NCI-H446 (cell line): ENCODE results near the gene XRRA1.
"Not testable (repeated sequence)": the region's sequence is repeated elsewhere in the genome, so short reads cannot be mapped to it uniquely, and the experiment has no call there.

Source experiments
- DNase-seq, 2 experiments: peaks; one replicate each; lab custom pipeline; 2025; lab: John Stamatoyannopoulos, UW

XRRA1 gene

GRCh38 chr11:74895340-74896116, 53.4 kb downstream of the XRRA1 start:
- no peak for DNase-seq

- not testable (repeated sequence) for DNase-seq
Observed at GRCh38 chr11:74893015-74893414, 55.9 kb downstream of the XRRA1 start.

GRCh38 chr11:74877132-74877531, 71.8 kb downstream of the XRRA1 start:
- no peak for DNase-seq

- no peak for DNase-seq
Observed at GRCh38 chr11:74871037-74871436, 77.9 kb downstream of the XRRA1 start.

GRCh38 chr11:74870485-74870884, 78.4 kb downstream of the XRRA1 start:
- peak in 1 of 2 experiments; percentile 51 for DNase-seq

- no peak for DNase-seq
Observed at GRCh38 chr11:74866557-74866956, 82.3 kb downstream of the XRRA1 start.

- no peak for DNase-seq
Observed at GRCh38 chr11:74863410-74863809, 85.5 kb downstream of the XRRA1 start.

GRCh38 chr11:74860743-74861142, 88.1 kb downstream of the XRRA1 start:
- DNase-seq: no peak

- no peak for DNase-seq
Observed at GRCh38 chr11:74853223-74853622, 95.7 kb downstream of the XRRA1 start.

GRCh38 chr11:74849525-74850391, 99.1 kb downstream of the XRRA1 start:
- no peak for DNase-seq

- no peak for DNase-seq
Observed at GRCh38 chr11:74847895-74848294, 101.0 kb downstream of the XRRA1 start.

- no peak for DNase-seq
Observed at GRCh38 chr11:74847395-74847794, 101.5 kb downstream of the XRRA1 start.

GRCh38 chr11:74846770-74847169, 102.1 kb downstream of the XRRA1 start:
- DNase-seq: no peak

- DNase-seq: no peak
Observed at GRCh38 chr11:74845978-74846517, 102.8 kb downstream of the XRRA1 start.

GRCh38 chr11:74844865-74845264, 104.0 kb downstream of the XRRA1 start:
- DNase-seq: no peak

GRCh38 chr11:74844072-74844471, 104.8 kb downstream of the XRRA1 start:
- DNase-seq: no peak

GRCh38 chr11:74842967-74843366, 105.9 kb downstream of the XRRA1 start:
- DNase-seq: no peak

GRCh38 chr11:74840486-74840885, 108.4 kb downstream of the XRRA1 start:
- no peak for DNase-seq

GRCh38 chr11:74839971-74840370, 108.9 kb downstream of the XRRA1 start:
- DNase-seq: no peak

GRCh38 chr11:74839446-74839845, 109.4 kb downstream of the XRRA1 start:
- DNase-seq: no peak

GRCh38 chr11:74838188-74838587, 110.7 kb downstream of the XRRA1 start:
- DNase-seq: no peak

GRCh38 chr11:74837191-74837590, 111.7 kb downstream of the XRRA1 start:
- DNase-seq: no peak

GRCh38 chr11:74826901-74827300, 122.0 kb downstream of the XRRA1 start:
- DNase-seq: no peak
